Prostate gland (tissue), 2 donors: ENCODE data around the gene TBC1D14.

ENCODE experiments used
- POLR2A ChIP-seq: fragments of 450-650 bp; IDR thresholded peaks from one replicate; pipeline ENCODE4 v1.6.1; 2016; ENCODE audit warnings: antibody characterized with exemption, mild to moderate bottlenecking
- POLR2AphosphoS5 ChIP-seq: sonication (generic); formaldehyde crosslinking; IDR thresholded peaks from one replicate; pipeline ENCODE4 v1.6.1; 2017; ENCODE audit warnings: antibody characterized with exemption
- TF ChIP-seq, protein P1 (sequence below), 4 experiments: fragments of 200-600 bp in 2 of 4; fragments of 450-650 bp in 2 of 4; sonication (generic) in 2 of 4; IDR thresholded peaks; 1 replicate in 3 of 4; 2 replicates in 1 of 4; pipeline ENCODE4 v1.5.1; 2016 to 2019; ENCODE audit warnings: antibody characterized with exemption in 4 of 4, mild to moderate bottlenecking in 2 of 4, moderate library complexity in 2 of 4

DNA sequence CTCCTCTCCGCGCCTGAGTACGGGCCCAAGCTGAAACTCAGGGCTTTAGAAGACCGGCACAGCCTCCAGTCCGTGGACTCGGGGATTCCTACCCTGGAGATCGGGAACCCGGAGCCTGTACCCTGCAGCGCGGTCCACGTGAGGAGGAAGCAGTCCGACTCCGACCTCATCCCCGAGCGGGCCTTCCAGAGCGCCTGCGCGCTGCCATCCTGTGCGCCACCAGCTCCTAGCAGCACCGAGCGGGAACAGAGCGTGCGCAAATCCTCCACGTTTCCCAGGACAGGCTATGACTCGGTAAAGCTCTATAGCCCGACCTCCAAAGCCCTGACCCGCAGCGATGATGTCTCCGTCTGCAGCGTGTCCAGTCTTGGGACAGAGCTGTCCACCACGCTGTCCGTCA, 13.9 kb downstream of the TBC1D14 start:
- TF ChIP-seq, protein P1, sequence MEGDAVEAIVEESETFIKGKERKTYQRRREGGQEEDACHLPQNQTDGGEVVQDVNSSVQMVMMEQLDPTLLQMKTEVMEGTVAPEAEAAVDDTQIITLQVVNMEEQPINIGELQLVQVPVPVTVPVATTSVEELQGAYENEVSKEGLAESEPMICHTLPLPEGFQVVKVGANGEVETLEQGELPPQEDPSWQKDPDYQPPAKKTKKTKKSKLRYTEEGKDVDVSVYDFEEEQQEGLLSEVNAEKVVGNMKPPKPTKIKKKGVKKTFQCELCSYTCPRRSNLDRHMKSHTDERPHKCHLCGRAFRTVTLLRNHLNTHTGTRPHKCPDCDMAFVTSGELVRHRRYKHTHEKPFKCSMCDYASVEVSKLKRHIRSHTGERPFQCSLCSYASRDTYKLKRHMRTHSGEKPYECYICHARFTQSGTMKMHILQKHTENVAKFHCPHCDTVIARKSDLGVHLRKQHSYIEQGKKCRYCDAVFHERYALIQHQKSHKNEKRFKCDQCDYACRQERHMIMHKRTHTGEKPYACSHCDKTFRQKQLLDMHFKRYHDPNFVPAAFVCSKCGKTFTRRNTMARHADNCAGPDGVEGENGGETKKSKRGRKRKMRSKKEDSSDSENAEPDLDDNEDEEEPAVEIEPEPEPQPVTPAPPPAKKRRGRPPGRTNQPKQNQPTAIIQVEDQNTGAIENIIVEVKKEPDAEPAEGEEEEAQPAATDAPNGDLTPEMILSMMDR (IDR thresholded peaks at IDR 0.05) = no peak
- TF ChIP-seq POLR2AphosphoS5 (no peak), POLR2A (no peak)
